Common myeloid progenitor, CD34-positive (primary cell): Measurements from ENCODE around the gene CPB1.

Source experiments
- CTCF ChIA-PET: fragments of 350-600 bp; sonication (Branson Sonifier 250); formaldehyde crosslinking; loops from one replicate; lab custom pipeline; 2021; ENCODE audit warnings: antibody characterized with exemption; lab: Charles Lee
- POLR2A ChIA-PET: fragments of 350-600 bp; sonication (Branson Sonifier 250); formaldehyde crosslinking; loops from one replicate; lab custom pipeline; 2021; ENCODE audit warnings: antibody characterized with exemption; lab: Charles Lee
- DNase-seq, 3 donors: peaks; one replicate each; pipeline versions ENCODE4 v3.0.0 to v3.0.0-alpha.2; 2013
- H3K27ac ChIP-seq, 2 experiments: 1 replicate in 1 of 2; 2 replicates in 1 of 2; pipeline ENCODE4 v1.7.0; 2013; ENCODE audit warnings: inconsistent platforms in 2 of 2, low read length in 2 of 2, mild to moderate bottlenecking in 2 of 2, low read depth in 1 of 2, moderate library complexity in 1 of 2; ENCODE audit not compliant: severe bottlenecking in 2 of 2, insufficient read depth in 1 of 2, poor library complexity in 1 of 2
- H3K27me3 ChIP-seq, 5 experiments: replicated peaks in 2 of 5; 1 replicate in 3 of 5; 2 replicates in 2 of 5; pipeline versions ENCODE4 v1.6.1 to v1.7.0; 2013; ENCODE audit warnings: low read length in 4 of 5, mild to moderate bottlenecking in 2 of 5, moderate library complexity in 2 of 5, inconsistent platforms in 1 of 5; ENCODE audit not compliant: insufficient read depth in 5 of 5, control insufficient read depth in 4 of 5
- H3K36me3 ChIP-seq, 4 experiments: 1 replicate in 2 of 4; 2 replicates in 2 of 4; pipeline versions ENCODE4 v1.6.1 to v1.7.0; 2013; ENCODE audit warnings: low read length in 3 of 4, control low read depth in 1 of 4, mild to moderate bottlenecking in 1 of 4; ENCODE audit not compliant: control insufficient read depth in 4 of 4, insufficient read depth in 4 of 4
- H3K4me1 ChIP-seq, 4 experiments: 1 replicate in 3 of 4; 2 replicates in 1 of 4; pipeline versions ENCODE4 v1.6.1 to v1.7.1; 2013; ENCODE audit warnings: low read length in 3 of 4, mild to moderate bottlenecking in 3 of 4, control low read depth in 1 of 4, inconsistent platforms in 1 of 4, moderate library complexity in 1 of 4; ENCODE audit not compliant: control insufficient read depth in 4 of 4, insufficient read depth in 4 of 4; ENCODE audit errors: control extremely low read depth in 1 of 4
- H3K4me3 ChIP-seq, 7 experiments: 1 replicate in 4 of 7; 2 replicates in 3 of 7; pipeline versions ENCODE4 v1.5.1 to v1.7.0; 2013; ENCODE audit warnings: mild to moderate bottlenecking in 7 of 7, low read length in 6 of 7, moderate library complexity in 6 of 7, inconsistent platforms in 2 of 7, low read depth in 2 of 7, control low read depth in 1 of 7; ENCODE audit not compliant: insufficient read depth in 4 of 7, control insufficient read depth in 1 of 7; ENCODE audit errors: extremely low read depth in 1 of 7
- H3K9me3 ChIP-seq, 5 experiments: 1 replicate in 4 of 5; 2 replicates in 1 of 5; pipeline versions ENCODE4 v1.6.1 to v1.7.1; 2013; ENCODE audit warnings: low read length in 4 of 5, mild to moderate bottlenecking in 2 of 5, inconsistent platforms in 1 of 5, low read depth in 1 of 5, moderate library complexity in 1 of 5; ENCODE audit not compliant: control insufficient read depth in 4 of 5, insufficient read depth in 2 of 5; ENCODE audit errors: control extremely low read depth in 1 of 5
- WGBS: methylation state at CpG from one replicate; pipeline ENCODE4 v1.1.5; 2013; ENCODE audit not compliant: insufficient coverage; 5-methylcytosine and 5-hydroxymethylcytosine counted together

The CPB1 gene

GRCh38 chr3:148828136-148828690, 602 bp downstream of the CPB1 start:
- 80% methylated on average over 1 of the region's 4 CpGs for WGBS
- ChIA-PET CTCF (interaction anchor here (1.3 to 1.9 kb wide), 2 partner anchors 9 to 34 kb away, joined by 3 to 5 read pairs; no protein-coding TSS in a partner anchor), POLR2A (interaction anchor here (0.6 kb wide), 1 partner anchor 88 kb away, joined by 3 read pairs; no protein-coding TSS in a partner anchor)
- Histone ChIP-seq H3K9me3 (no peaks in the 10 kb centered on the region), H3K27ac (no peak overlapping the region), H3K4me3 (no peak overlapping the region), H3K4me1 (peaks cover 0 to 11% (median 9%) of the 10 kb centered on the region in 4 experiments), H3K27me3 (no peaks in the 10 kb centered on the region), H3K36me3 (no peaks in the 10 kb centered on the region)
- no peak for DNase-seq

- CTCF ChIA-PET = interaction anchor here (0.6 to 1.3 kb wide), 2 partner anchors 32 to 125 kb away, joined by 3 read pairs; no protein-coding TSS in a partner anchor
- no peak for DNase-seq
These were observed 2.3 kb downstream of the CPB1 start for GRCh38 chr3:148829926-148830325.

DNA sequence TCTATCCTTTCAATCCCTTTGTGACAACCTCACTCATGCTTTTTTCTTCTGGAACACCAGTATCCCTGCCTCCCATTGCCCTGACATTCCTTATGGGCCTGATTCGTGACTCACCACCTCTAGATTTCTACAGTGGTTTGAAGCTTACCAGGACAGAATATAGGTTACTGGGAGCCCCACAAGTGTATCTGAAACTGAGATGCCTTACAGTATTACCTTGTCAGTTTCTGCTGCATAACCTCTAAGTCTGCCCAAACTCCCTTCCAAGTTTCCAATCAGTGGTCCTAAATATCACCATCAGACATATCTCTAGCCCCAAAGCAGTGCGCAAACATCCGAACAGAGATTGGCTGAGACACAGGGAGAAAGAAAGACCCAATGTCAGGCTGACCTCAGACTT, 5.6 kb downstream of the CPB1 start:
- H3K27ac ChIP-seq = no peak overlapping the region
- ChIA-PET POLR2A (no interaction called here), CTCF (no interaction called here)
- no peak for DNase-seq
- 90% methylated on average over 1 of the region's 3 CpGs for WGBS
- H3K36me3 ChIP-seq = no peaks in the 10 kb centered on the region
- H3K4me3 ChIP-seq = no peak overlapping the region
- H3K27me3 ChIP-seq = no peaks in the 10 kb centered on the region
- H3K4me1 ChIP-seq = peaks cover 0 to 9% (median 3%) of the 10 kb centered on the region in 4 experiments
- H3K9me3 ChIP-seq = no peaks in the 10 kb centered on the region

More at GRCh38 chr3:148829926-148830325, 2.3 kb downstream of the CPB1 start:
- Histone ChIP-seq H3K9me3 (no peaks in the 10 kb centered on the region), H3K27me3 (no peaks in the 10 kb centered on the region), H3K36me3 (no peaks in the 10 kb centered on the region), H3K4me1 (peaks cover 0 to 11% (median 9%) of the 10 kb centered on the region in 4 experiments), H3K4me3 (no peak overlapping the region), H3K27ac (no peak overlapping the region)
- WGBS = 89% methylated on average over 3 of the region's 3 CpGs
- POLR2A ChIA-PET = no interaction called here

DNA sequence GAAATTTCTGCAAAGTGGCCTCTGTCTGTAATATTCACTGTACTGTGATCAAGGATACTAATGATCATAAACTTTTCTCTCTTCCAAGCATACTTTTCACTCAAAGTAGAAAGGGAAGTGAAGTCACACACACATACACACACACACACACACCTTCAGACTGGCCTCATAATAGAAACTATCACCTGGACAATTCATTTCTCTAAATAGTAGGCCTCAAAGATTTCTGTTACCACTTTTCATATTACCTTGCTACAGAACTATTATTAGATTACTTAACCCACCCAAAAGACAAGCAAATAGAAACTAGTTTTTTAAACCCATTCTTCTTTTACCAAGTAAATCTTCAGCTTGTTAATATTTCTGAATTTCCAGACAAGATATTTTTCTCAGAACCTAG, 12.2 kb downstream of the CPB1 start:
- ChIA-PET CTCF (no interaction called here), POLR2A (no interaction called here)
- H3K27ac ChIP-seq = no peak overlapping the region
- H3K4me3 ChIP-seq = no peak overlapping the region
- no peaks in the 10 kb centered on the region for H3K9me3 ChIP-seq
- H3K4me1 ChIP-seq = no peaks in the 10 kb centered on the region
- no peak for DNase-seq
- H3K27me3 ChIP-seq = no peaks in the 10 kb centered on the region
- H3K36me3 ChIP-seq = no peaks in the 10 kb centered on the region

DNA sequence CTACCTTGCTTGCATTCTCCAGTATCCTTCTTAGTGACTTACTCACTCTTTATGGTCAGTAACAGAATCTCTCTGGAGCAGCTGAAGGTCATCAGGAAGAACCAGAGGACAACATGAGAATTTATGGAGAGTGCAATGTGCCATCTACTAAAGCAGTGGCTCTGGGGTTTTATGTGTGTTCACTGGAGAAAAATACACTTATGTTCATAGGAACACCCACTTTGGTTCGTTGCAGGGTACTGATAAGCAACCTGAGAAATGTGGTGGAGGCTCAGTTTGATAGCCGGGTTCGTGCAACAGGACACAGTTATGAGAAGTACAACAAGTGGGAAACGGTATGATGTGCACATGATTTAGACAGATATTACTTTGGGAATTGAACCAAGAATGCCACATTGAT, 12.8 kb downstream of the CPB1 start:
- CTCF ChIA-PET = no interaction called here
- Histone ChIP-seq H3K4me3 (no peak overlapping the region), H3K27me3 (no peaks in the 10 kb centered on the region), H3K9me3 (no peaks in the 10 kb centered on the region), H3K4me1 (no peaks in the 10 kb centered on the region), H3K36me3 (no peaks in the 10 kb centered on the region), H3K27ac (no peak overlapping the region)
- peak; percentile 31 to 78 (median 60) for DNase-seq
- POLR2A ChIA-PET = no interaction called here
- 90% methylated on average over 4 of the region's 4 CpGs for WGBS

- Histone ChIP-seq H3K27ac (no peak overlapping the region), H3K4me3 (no peak overlapping the region), H3K9me3 (no peaks in the 10 kb centered on the region), H3K36me3 (no peaks in the 10 kb centered on the region), H3K27me3 (no peaks in the 10 kb centered on the region), H3K4me1 (no peaks in the 10 kb centered on the region)
- DNase-seq = no peak
- ChIA-PET CTCF (no interaction called here), POLR2A (no interaction called here)
- WGBS = 63% methylated on average over 2 of the region's 2 CpGs
These were observed 18.3 kb downstream of the CPB1 start for GRCh38 chr3:148845756-148846395.

DNA sequence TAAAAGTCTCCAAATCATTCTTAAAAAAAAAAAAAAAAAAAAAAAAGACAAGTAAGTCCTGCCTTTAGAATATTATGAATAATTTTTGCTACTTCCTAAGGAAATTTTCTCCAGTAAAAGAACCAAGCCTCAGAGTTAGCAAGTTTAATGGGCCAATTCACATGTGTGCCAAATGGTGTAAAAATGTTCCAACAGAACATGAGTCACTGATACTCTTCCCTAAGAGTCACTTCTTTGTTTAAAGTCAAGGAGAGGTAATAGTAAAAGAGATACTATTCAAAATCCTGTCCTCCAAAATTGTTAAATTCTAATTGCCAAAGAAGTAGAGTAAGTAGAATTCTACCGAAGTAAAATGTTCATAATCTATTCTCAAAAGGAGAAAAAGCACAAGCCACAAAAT, 19.7 kb downstream of the CPB1 start:
- ChIA-PET POLR2A (no interaction called here), CTCF (interaction anchor here (1.2 to 1.3 kb wide), 2 partner anchors 96 to 99 kb away, joined by 3 to 5 read pairs; no protein-coding TSS in a partner anchor)
- H3K9me3 ChIP-seq = no peaks in the 10 kb centered on the region
- H3K27ac ChIP-seq = no peak overlapping the region
- no peak for DNase-seq
- no peak overlapping the region for H3K4me3 ChIP-seq
- no peaks in the 10 kb centered on the region for H3K36me3 ChIP-seq
- no peaks in the 10 kb centered on the region for H3K4me1 ChIP-seq
- no peaks in the 10 kb centered on the region for H3K27me3 ChIP-seq
- WGBS = no CpG with 5 or more reads among the region's 1 CpG
